ENCODE measurements around the gene ZNF679.

Gene ZNF679

DNA sequence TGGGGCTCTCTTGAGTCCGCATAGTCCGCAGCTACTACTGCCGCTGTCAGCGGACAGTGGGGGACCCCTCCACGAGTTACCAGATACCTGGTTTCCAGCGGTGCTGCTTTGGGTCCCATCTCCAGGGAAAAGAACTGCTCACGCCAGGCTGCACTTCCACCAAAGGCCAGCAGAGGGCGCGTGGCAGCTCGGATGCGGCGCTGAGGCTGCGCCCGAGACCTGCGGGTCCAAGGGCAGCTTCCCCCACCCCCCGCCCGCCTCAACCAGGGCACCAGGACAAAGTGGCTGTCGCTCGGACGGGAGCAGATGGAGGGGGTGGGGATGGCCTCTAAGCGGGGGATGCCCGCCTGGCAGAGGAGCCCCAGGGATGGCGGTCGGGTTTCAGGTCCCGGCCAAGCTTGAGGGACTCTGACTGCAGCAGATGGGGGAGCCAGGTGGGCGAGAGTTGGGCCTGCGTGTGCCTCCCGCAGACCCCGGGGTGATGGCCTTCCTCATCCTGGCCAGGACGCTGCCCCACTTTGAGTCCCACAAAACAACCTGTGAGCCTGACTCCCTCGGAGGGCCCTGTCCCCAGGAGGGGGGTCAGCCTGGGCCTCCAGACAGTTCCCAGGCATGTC is 45.0 kb upstream of the ZNF679 start:
- Histone ChIP-seq H3K79me2 (ENCODE audit: insufficient read depth, low read depth) (no peaks in the 10 kb centered on the region), H3K4me1 (ENCODE audit: low read depth, poor library complexity, severe bottlenecking) (no peaks in the 10 kb centered on the region), H3K4me2 (no peak overlapping the region), H3K9ac (no peak overlapping the region), H3K27me3 (ENCODE audit: insufficient read depth, low read depth) (no peaks in the 10 kb centered on the region), H2AFZ (ENCODE audit: low read depth) (no peak overlapping the region), H3K4me3 (IDR thresholded peaks at IDR 0.05; ENCODE audit: insufficient read depth, low read depth, low read length) (no peak overlapping the region), H3K27ac (no peak overlapping the region), H4K20me1 (ENCODE audit: insufficient read depth) (no peaks in the 10 kb centered on the region), H3K36me3 (ENCODE audit: insufficient read depth) (no peaks in the 10 kb centered on the region)
- TF ChIP-seq, protein P1, sequence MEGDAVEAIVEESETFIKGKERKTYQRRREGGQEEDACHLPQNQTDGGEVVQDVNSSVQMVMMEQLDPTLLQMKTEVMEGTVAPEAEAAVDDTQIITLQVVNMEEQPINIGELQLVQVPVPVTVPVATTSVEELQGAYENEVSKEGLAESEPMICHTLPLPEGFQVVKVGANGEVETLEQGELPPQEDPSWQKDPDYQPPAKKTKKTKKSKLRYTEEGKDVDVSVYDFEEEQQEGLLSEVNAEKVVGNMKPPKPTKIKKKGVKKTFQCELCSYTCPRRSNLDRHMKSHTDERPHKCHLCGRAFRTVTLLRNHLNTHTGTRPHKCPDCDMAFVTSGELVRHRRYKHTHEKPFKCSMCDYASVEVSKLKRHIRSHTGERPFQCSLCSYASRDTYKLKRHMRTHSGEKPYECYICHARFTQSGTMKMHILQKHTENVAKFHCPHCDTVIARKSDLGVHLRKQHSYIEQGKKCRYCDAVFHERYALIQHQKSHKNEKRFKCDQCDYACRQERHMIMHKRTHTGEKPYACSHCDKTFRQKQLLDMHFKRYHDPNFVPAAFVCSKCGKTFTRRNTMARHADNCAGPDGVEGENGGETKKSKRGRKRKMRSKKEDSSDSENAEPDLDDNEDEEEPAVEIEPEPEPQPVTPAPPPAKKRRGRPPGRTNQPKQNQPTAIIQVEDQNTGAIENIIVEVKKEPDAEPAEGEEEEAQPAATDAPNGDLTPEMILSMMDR (conservative IDR thresholded peaks at IDR 0.05; ENCODE audit: low read depth, low read length): peak; percentile 69

DNA sequence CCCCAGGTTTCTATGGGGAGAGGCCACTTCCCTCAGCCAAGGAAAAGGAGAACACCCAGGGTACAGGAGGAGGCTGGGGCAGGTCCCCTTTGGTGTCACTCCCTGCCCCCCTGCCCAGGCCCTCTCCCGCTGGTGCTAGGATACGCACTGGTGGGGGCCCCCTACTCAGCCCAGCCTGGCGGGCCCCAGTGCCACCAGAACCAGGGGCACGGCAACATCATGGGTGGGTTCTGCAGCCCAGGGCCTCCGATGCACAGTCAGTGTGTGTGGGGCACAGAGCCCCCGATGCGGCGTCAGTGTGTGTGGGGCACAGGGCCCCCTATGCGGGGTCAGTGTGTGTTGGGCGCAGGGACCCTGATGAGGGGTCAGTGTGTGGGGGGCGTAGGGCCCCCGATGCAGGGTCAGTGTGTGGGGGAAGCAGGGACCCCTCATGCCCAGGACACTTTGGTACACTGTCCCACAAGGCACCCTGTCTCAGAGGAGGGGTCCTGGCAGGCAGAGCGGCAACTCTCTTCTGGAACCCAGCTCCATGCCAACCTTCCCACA is 44.4 kb upstream of the ZNF679 start:
- Histone ChIP-seq H4K20me1 (ENCODE audit: insufficient read depth) (no peaks in the 10 kb centered on the region), H2AFZ (ENCODE audit: low read depth) (no peak overlapping the region), H3K4me1 (ENCODE audit: low read depth, poor library complexity, severe bottlenecking) (no peaks in the 10 kb centered on the region), H3K27ac (no peak overlapping the region), H3K4me2 (no peak overlapping the region), H3K9ac (no peak overlapping the region), H3K4me3 (IDR thresholded peaks at IDR 0.05; ENCODE audit: insufficient read depth, low read depth, low read length) (no peak overlapping the region), H3K79me2 (ENCODE audit: insufficient read depth, low read depth) (no peaks in the 10 kb centered on the region), H3K36me3 (ENCODE audit: insufficient read depth) (no peaks in the 10 kb centered on the region), H3K27me3 (ENCODE audit: insufficient read depth, low read depth) (no peaks in the 10 kb centered on the region)
- TF ChIP-seq, protein P1 (conservative IDR thresholded peaks at IDR 0.05; ENCODE audit: low read depth, low read length): no peak

DNA sequence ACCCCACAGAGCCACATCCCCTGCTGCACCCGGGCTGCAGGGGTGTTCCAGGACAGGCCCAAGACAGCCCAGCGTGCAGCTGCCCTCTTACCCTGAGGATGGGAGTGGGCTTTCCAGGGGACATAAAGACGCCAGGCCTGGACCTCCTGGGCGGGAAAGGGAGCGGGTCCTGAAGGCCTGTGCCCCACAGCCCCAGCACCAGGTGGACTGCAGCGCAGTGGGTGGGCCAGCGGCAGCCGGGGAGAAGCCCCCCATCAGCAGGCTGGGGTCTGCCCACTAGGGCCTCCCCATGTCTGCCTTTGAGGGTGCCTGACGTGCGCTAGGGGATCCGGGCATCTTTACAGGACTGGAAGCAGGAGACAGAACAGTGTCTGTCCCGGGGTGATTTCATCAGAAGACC is 43.9 kb upstream of the ZNF679 start:
- no peaks in the 10 kb centered on the region for H3K79me2 ChIP-seq (ENCODE audit: insufficient read depth, low read depth)
- no peak overlapping the region for H3K9ac ChIP-seq
- no peaks in the 10 kb centered on the region for H4K20me1 ChIP-seq (ENCODE audit: insufficient read depth)
- no peak overlapping the region for H3K4me3 ChIP-seq (IDR thresholded peaks at IDR 0.05; ENCODE audit: insufficient read depth, low read depth, low read length)
- no peaks in the 10 kb centered on the region for H3K27me3 ChIP-seq (ENCODE audit: insufficient read depth, low read depth)
- H3K4me2 ChIP-seq: no peak overlapping the region
- TF ChIP-seq, protein P1 (conservative IDR thresholded peaks at IDR 0.05; ENCODE audit: low read depth, low read length): no peak
- no peaks in the 10 kb centered on the region for H3K36me3 ChIP-seq (ENCODE audit: insufficient read depth)
- H3K4me1 ChIP-seq (ENCODE audit: low read depth, poor library complexity, severe bottlenecking): no peaks in the 10 kb centered on the region
- H3K27ac ChIP-seq: no peak overlapping the region
- H2AFZ ChIP-seq (ENCODE audit: low read depth): no peak overlapping the region

DNA sequence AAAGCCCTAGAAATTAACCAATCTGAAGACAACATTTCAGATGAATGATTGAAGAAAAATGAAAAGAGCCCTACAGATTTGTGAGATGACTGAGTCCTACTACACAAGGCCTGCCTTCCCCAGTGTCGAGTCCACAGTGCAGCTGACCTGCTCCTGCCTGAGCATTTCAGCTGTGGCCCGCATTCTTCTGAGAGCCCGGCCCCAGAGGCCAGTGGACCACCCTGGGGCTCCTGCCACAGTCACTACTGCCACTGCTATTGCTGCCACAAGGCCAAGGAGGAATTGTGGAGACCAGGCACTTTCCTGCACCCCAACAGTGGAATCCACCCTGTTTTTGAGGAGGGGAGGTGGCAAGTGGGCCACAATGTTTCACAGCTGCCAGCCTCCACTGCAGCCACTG is 40.9 kb upstream of the ZNF679 start:
- H3K36me3 ChIP-seq (ENCODE audit: insufficient read depth): no peaks in the 10 kb centered on the region
- no peak overlapping the region for H3K9ac ChIP-seq
- no peaks in the 10 kb centered on the region for H4K20me1 ChIP-seq (ENCODE audit: insufficient read depth)
- H3K27ac ChIP-seq: no peak overlapping the region
- H3K4me2 ChIP-seq: no peak overlapping the region
- TF ChIP-seq, protein P1 (conservative IDR thresholded peaks at IDR 0.05; ENCODE audit: low read depth, low read length): no peak
- H3K4me1 ChIP-seq (ENCODE audit: low read depth, poor library complexity, severe bottlenecking): no peaks in the 10 kb centered on the region
- no peaks in the 10 kb centered on the region for H3K79me2 ChIP-seq (ENCODE audit: insufficient read depth, low read depth)
- H3K27me3 ChIP-seq (ENCODE audit: insufficient read depth, low read depth): no peaks in the 10 kb centered on the region
- no peak overlapping the region for H2AFZ ChIP-seq (ENCODE audit: low read depth)
- no peak overlapping the region for H3K4me3 ChIP-seq (IDR thresholded peaks at IDR 0.05; ENCODE audit: insufficient read depth, low read depth, low read length)
